Limb (tissue), 2 donors: ENCODE results near the gene RNF13.
"Not testable (repeated sequence)": the region's sequence is repeated elsewhere in the genome, so short reads cannot be mapped to it uniquely, and the experiment has no call there.

ENCODE experiments used
- DNase-seq, 2 donors: peaks; one replicate each; pipeline ENCODE4 v3.0.0-alpha.2; 2016; ENCODE audit errors: extremely low spot score in 2 of 2

Gene RNF13

GRCh38 chr3:149800693-149801092, 12.3 kb upstream of the RNF13 start:
- DNase-seq, result no peak

GRCh38 chr3:149801195-149801594, 11.8 kb upstream of the RNF13 start:
- no peak for DNase-seq

GRCh38 chr3:149801639-149802038, 11.4 kb upstream of the RNF13 start:
- DNase-seq, result no peak

GRCh38 chr3:149806171-149806778, 6.7 kb upstream of the RNF13 start:
- DNase-seq, result no peak

GRCh38 chr3:149808209-149808829, 4.7 kb upstream of the RNF13 start:
- DNase-seq, result peak; percentile 55 to 63

- DNase-seq, result no peak
Observed at GRCh38 chr3:149809699-149810098, 3.3 kb upstream of the RNF13 start.

GRCh38 chr3:149810846-149811245, 2.2 kb upstream of the RNF13 start:
- DNase-seq, result no peak

- DNase-seq, result no peak
Observed at GRCh38 chr3:149812165-149812605, 830 bp upstream of the RNF13 start.

GRCh38 chr3:149813367-149814281, 609 bp downstream of the RNF13 start:
- peak; percentile 15 to 37 for DNase-seq

GRCh38 chr3:149815321-149815720, 2.3 kb downstream of the RNF13 start:
- no peak for DNase-seq

- no peak for DNase-seq
Observed at GRCh38 chr3:149815728-149816127, 2.7 kb downstream of the RNF13 start.

GRCh38 chr3:149816311-149816710, 3.3 kb downstream of the RNF13 start:
- no peak for DNase-seq

GRCh38 chr3:149816986-149817385, 4.0 kb downstream of the RNF13 start:
- DNase-seq, result no peak

GRCh38 chr3:149819432-149819831, 6.4 kb downstream of the RNF13 start:
- no peak for DNase-seq

GRCh38 chr3:149820183-149820582, 7.2 kb downstream of the RNF13 start:
- no peak for DNase-seq

GRCh38 chr3:149826636-149827035, 13.6 kb downstream of the RNF13 start:
- no peak for DNase-seq

- DNase-seq, result no peak
Observed at GRCh38 chr3:149828390-149828789, 15.4 kb downstream of the RNF13 start.

- not testable (repeated sequence) for DNase-seq
Observed at GRCh38 chr3:149829631-149830030, 16.6 kb downstream of the RNF13 start.

GRCh38 chr3:149830902-149831301, 17.9 kb downstream of the RNF13 start:
- DNase-seq, result no peak

GRCh38 chr3:149831321-149831720, 18.3 kb downstream of the RNF13 start:
- DNase-seq, result no peak

GRCh38 chr3:149832086-149832485, 19.1 kb downstream of the RNF13 start:
- no peak for DNase-seq

- no peak for DNase-seq
Observed at GRCh38 chr3:149833241-149833640, 20.2 kb downstream of the RNF13 start.
